K562 (cell line): Measurements from ENCODE around the gene EPC2. TPM values are rescaled to one million over a fixed set of nuclear protein-coding genes. Genes with fewer than 3 reads are reported as not detected.

ENCODE experiments used
- ATAC-seq: fragments of 200-7000 bp; cut with Tn5 transposase; 3 replicates; pipeline ENCODE4 v1.9.1; 2020; ENCODE audit warnings: moderate library complexity
- BruUV-seq: library from RNA; stranded (reverse); fragments of 400-500 nt; replicated peaks from 2 replicates; lab custom pipeline; 2021; lab: Mats Ljungman, UMichigan
- CTCF ChIA-PET: fragments of 300-600 bp; formaldehyde crosslinking; extraction: SDS; loops from one replicate; lab custom pipeline; 2021; ENCODE audit warnings: low intra/inter-chr PET ratio; lab: Yijun Ruan, JAX
- POLR2A ChIA-PET: fragments of 300-600, 350-650 bp; sonication (Branson Sonifier 250); formaldehyde crosslinking; extraction: SDS; loops from one replicate; lab custom pipeline; 2021; ENCODE audit warnings: antibody characterized with exemption, inconsistent platforms; lab: Yijun Ruan, JAX
- DNase-seq, 4 experiments: peaks; one replicate each; pipeline versions ENCODE4 v3.0.0 to v3.0.0-alpha.2; 2011 to 2018; ENCODE audit warnings: low spot score in 3 of 4, mixed read lengths in 3 of 4; ENCODE audit errors: extremely low read depth in 1 of 4
- FAIRE-seq: peaks from 2 replicates; lab custom pipeline; 2011; peaks lifted over from hg19 to GRCh38; lab: Jason Lieb, UNC
- H2AFZ ChIP-seq: 2 replicates; pipeline ENCODE4 v1.6.0; 2011; ENCODE audit warnings: low read depth, low read length, control low read depth, inconsistent platforms
- H3K27ac ChIP-seq: fragments of 200-600 bp; 3 replicates; pipeline ENCODE4 v1.8.0; 2011; ENCODE audit warnings: low read depth, mild to moderate bottlenecking, control low read depth, inconsistent platforms, low read length, moderate library complexity, mixed read lengths; ENCODE audit errors: extremely low read depth
- H3K27me3 ChIP-seq, 2 experiments: fragments of 300-600 bp in 1 of 2; 2 replicates in 1 of 2; 3 replicates in 1 of 2; pipeline versions ENCODE4 v1.6.0 to v1.8.0; 2011; ENCODE audit warnings: inconsistent platforms in 2 of 2, low read length in 2 of 2, mild to moderate bottlenecking in 1 of 2, mixed read lengths in 1 of 2, moderate library complexity in 1 of 2; ENCODE audit not compliant: control insufficient read depth in 2 of 2, insufficient read depth in 2 of 2
- H3K36me3 ChIP-seq: fragments of 300-600 bp; 3 replicates; pipeline ENCODE4 v1.8.0; 2011; ENCODE audit warnings: mild to moderate bottlenecking, low read length, inconsistent platforms; ENCODE audit not compliant: control insufficient read depth, insufficient read depth
- H3K4me1 ChIP-seq, 2 experiments: fragments of 200-600 bp in 1 of 2; replicated peaks in 1 of 2; 2 replicates in 1 of 2; 3 replicates in 1 of 2; pipeline versions ENCODE4 v1.5.1 to v1.8.0; 2011; ENCODE audit warnings: inconsistent platforms in 2 of 2, low read length in 2 of 2, mild to moderate bottlenecking in 1 of 2, mixed read lengths in 1 of 2, moderate library complexity in 1 of 2; ENCODE audit not compliant: control insufficient read depth in 2 of 2, insufficient read depth in 2 of 2
- H3K4me2 ChIP-seq: 2 replicates; pipeline ENCODE4 v1.6.1; 2011; ENCODE audit warnings: low read length, control low read depth, inconsistent platforms, mixed read lengths; ENCODE audit not compliant: insufficient read depth
- H3K4me3 ChIP-seq: fragments of 200-600 bp; sonication (generic), shearing (Covaris generic); 2 replicates; pipeline ENCODE4 v1.5.1; 2016; ENCODE audit warnings: control low read depth, inconsistent platforms
- H3K79me2 ChIP-seq: fragments of 200-600 bp; 3 replicates; pipeline ENCODE4 v1.8.0; 2011; ENCODE audit warnings: low read length, inconsistent platforms; ENCODE audit not compliant: control insufficient read depth, insufficient read depth
- H3K9ac ChIP-seq, 2 experiments: 2 replicates each; pipeline versions ENCODE4 v1.6.0 to v1.6.1; 2011; ENCODE audit warnings: low read depth in 2 of 2, low read length in 2 of 2, control low read depth in 1 of 2, inconsistent platforms in 1 of 2, mild to moderate bottlenecking in 1 of 2, mixed read lengths in 1 of 2; ENCODE audit not compliant: insufficient read depth in 1 of 2
- H3K9me1 ChIP-seq: one replicate; pipeline ENCODE4 v1.6.0; 2011; ENCODE audit warnings: inconsistent platforms, mild to moderate bottlenecking, low read length, moderate library complexity; ENCODE audit not compliant: control insufficient read depth, insufficient read depth
- H3K9me3 ChIP-seq: replicated peaks from 2 replicates; pipeline ENCODE4 v1.5.1; 2011; ENCODE audit warnings: low read depth, low read length, inconsistent platforms; ENCODE audit not compliant: control insufficient read depth, insufficient read depth
- H4K20me1 ChIP-seq: replicated peaks from 2 replicates; pipeline ENCODE4 v1.6.1; 2011; ENCODE audit warnings: low read length, inconsistent platforms, mixed read lengths; ENCODE audit not compliant: control insufficient read depth, insufficient read depth
- ARID3B ChIP-seq: fragments of 250-450 bp; sonication (Bioruptor Pico); IDR thresholded peaks from 2 replicates; pipeline ENCODE4 v1.4.0; 2020; ENCODE audit warnings: borderline replicate concordance
- ATF3 ChIP-seq, 2 experiments: fragments of 450-650 bp in 1 of 2; sonication (generic) in 1 of 2; formaldehyde crosslinking in 1 of 2; IDR thresholded peaks in 1 of 2; conservative IDR thresholded peaks in 1 of 2; 2 replicates each; pipeline versions ENCODE4 v1.6.1 to v1.8.1; 2016 to 2023; ENCODE audit warnings: mild to moderate bottlenecking in 2 of 2, moderate library complexity in 2 of 2, inconsistent platforms in 1 of 2, missing genetic modification reagents in 1 of 2
- EP300 ChIP-seq: IDR thresholded peaks from 2 replicates; pipeline ENCODE4 v1.6.1; 2012; ENCODE audit warnings: low read length, improper control_type of control experiment
- KLF6 ChIP-seq: fragments of 250-450 bp; sonication (Bioruptor Pico); IDR thresholded peaks from 2 replicates; pipeline ENCODE4 v1.4.0; 2020; ENCODE audit warnings: mild to moderate bottlenecking, moderate library complexity, borderline replicate concordance
- MYNN ChIP-seq, 2 experiments: sonication (generic); formaldehyde crosslinking in 1 of 2; IDR thresholded peaks; 2 replicates each; pipeline versions ENCODE4 v1.5.0 to v1.6.1; 2016 to 2020; ENCODE audit warnings: antibody characterized with exemption in 1 of 2, missing genetic modification reagents in 1 of 2
- RBM34 ChIP-seq: fragments of 200-400 bp; formaldehyde crosslinking; IDR thresholded peaks from 2 replicates; pipeline ENCODE4 v1.6.1; 2018; ENCODE audit warnings: low read length, borderline replicate concordance; ENCODE audit not compliant: insufficient read depth
- SAFB ChIP-seq: fragments of 200-400 bp; formaldehyde crosslinking; IDR thresholded peaks from 2 replicates; pipeline ENCODE4 v1.6.1; 2017; ENCODE audit warnings: low read depth, low read length, borderline replicate concordance
- SMARCA5 ChIP-seq: fragments of 450-650 bp; IDR thresholded peaks from 2 replicates; pipeline ENCODE4 v1.6.1; 2016
- TARDBP ChIP-seq: fragments of 450-650 bp; IDR thresholded peaks from 2 replicates; pipeline ENCODE4 v1.6.1; 2016
- ZEB2 ChIP-seq: fragments of 450-650 bp; IDR thresholded peaks from 2 replicates; pipeline ENCODE4 v1.6.1; 2016
- ZNF778 ChIP-seq: fragments of 450-650 bp; formaldehyde crosslinking; IDR thresholded peaks from 2 replicates; pipeline ENCODE4 v1.4.0; 2020; ENCODE audit warnings: mild to moderate bottlenecking, moderate library complexity
- WGBS: fragments of 100-300 bp; shearing (Covaris generic); methylation state at CpG from one replicate; pipeline ENCODE4 v1.1.6; 2016; ENCODE audit warnings: low coverage, mixed read lengths; ENCODE audit not compliant: insufficient coverage; ENCODE audit errors: missing lambda C conversion rate; 5-methylcytosine and 5-hydroxymethylcytosine counted together
- in situ Hi-C: fragments of 300-500 bp; cut with MboI; formaldehyde crosslinking; loops from 4 replicates; pipeline ENCODE4 v1.15.0; 2018; ENCODE audit warnings: inconsistent platforms, mixed read lengths
- intact Hi-C: fragments of 100-400 bp; cut with micrococcal nuclease; formaldehyde crosslinking; loops from 2 replicates; pipeline ENCODE4 v1.14.2; 2022
- polyA plus RNA-seq, 8 experiments: library from polyadenylated mRNA; depleted of rRNA in 4 of 8; stranded (reverse) in 5 of 8; unstranded in 3 of 8; fragments of >200 nt; fragmentation: Nextera tagmentation in 2 of 8; fragmentation: Illumina TruSeq in 1 of 8; extraction: Ambion mirVana in 2 of 8; extraction: Trizol in 1 of 8; gene quantifications; 2 replicates each; pipeline versions ENCODE4 v1.2.1 to v1.2.3, GENCODE V29; 2011 to 2014; ENCODE audit warnings: inconsistent platforms in 1 of 8, missing spikeins in 1 of 8
- total RNA-seq, 7 experiments: library from RNA; depleted of rRNA in 6 of 7; stranded (reverse); fragments of >200 nt in 6 of 7; fragmentation: Illumina TruSeq in 2 of 7; extraction: Trizol in 2 of 7; gene quantifications; 2 replicates each; pipeline versions ENCODE4 v1.2.1 to v1.2.3, GENCODE V29; 2011 to 2021; ENCODE audit warnings: low replicate concordance in 1 of 7
- TF ChIP-seq, protein P1 (sequence below): sonication (generic); formaldehyde crosslinking; IDR thresholded peaks from 2 replicates; pipeline ENCODE4 v1.8.0; 2022; ENCODE audit warnings: mild to moderate bottlenecking, missing genetic modification reagents

Gene EPC2
- total and polyA plus RNA-seq, 9 of the 15 experiments (the other 6 are each of a cell fraction or from before 2014, with no cell fraction given), result 7.0 to 35.8 (median 29.1) TPM

- no TSS peak for BruUV-seq
- Histone ChIP-seq H3K4me2 (no peak overlapping the region), H3K36me3 (no peaks in the 10 kb centered on the region), H3K79me2 (no peaks in the 10 kb centered on the region), H3K27ac (no peak overlapping the region), H3K4me3 (no peak overlapping the region), H3K4me1 (no peaks in the 10 kb centered on the region), H2AFZ (no peak overlapping the region), H3K9ac (no peak overlapping the region), H4K20me1 (no peaks in the 10 kb centered on the region), H3K27me3 (no peaks in the 10 kb centered on the region; a peak in 1 of 5 replicates), H3K9me3 (no peaks in the 10 kb centered on the region), H3K9me1 (no peaks in the 10 kb centered on the region)
- ChIA-PET POLR2A (interaction anchor here (0.6 to 1.2 kb wide), 2 partner anchors 12 to 117 kb away, joined by 3 to 5 read pairs; no protein-coding TSS in a partner anchor), CTCF (no interaction called here)
- DNase-seq (no peak), FAIRE-seq (no peak), ATAC-seq (no peak)
- no peak for TF ChIP-seq RBM34
- no peak for TF ChIP-seq ATF3 (IDR thresholded peaks at IDR 0.05)
- no peak for TF ChIP-seq ATF3 (CRISPR knock-in tag; conservative IDR thresholded peaks at IDR 0.05)
- TF ChIP-seq ZEB2, result no peak
- no peak for TF ChIP-seq ZNF778 (CRISPR knock-in tag)
- TF ChIP-seq SAFB, result no peak
- TF ChIP-seq, protein P1, sequence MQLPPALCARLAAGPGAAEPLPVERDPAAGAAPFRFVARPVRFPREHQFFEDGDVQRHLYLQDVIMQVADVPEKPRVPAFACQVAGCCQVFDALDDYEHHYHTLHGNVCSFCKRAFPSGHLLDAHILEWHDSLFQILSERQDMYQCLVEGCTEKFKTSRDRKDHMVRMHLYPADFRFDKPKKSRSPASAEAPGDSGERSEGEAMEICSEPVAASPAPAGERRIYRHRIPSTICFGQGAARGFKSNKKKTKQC (CRISPR knock-in tag), result no peak
- TF ChIP-seq EP300, result no peak
- no peak for TF ChIP-seq KLF6 (CRISPR knock-in tag)
- TF ChIP-seq ARID3B (CRISPR knock-in tag), result no peak
- TF ChIP-seq TARDBP, result no peak
- TF ChIP-seq SMARCA5, result no peak
- no peak for TF ChIP-seq MYNN (IDR thresholded peaks at IDR 0.05)
- TF ChIP-seq MYNN (CRISPR knock-in tag; IDR thresholded peaks at IDR 0.05), result no peak
- intact Hi-C loops (no loop called here), in situ Hi-C loops (no loop called here)
- WGBS, result 0% methylated on average over 3 of the region's 3 CpGs
Observed at GRCh38 chr2:148796735-148797512, 152.4 kb downstream of the EPC2 start.
